ENCODE data around the gene CLCNKB. TPM values are rescaled to one million over a fixed set of nuclear protein-coding genes. Genes with fewer than 3 reads are reported as not detected.

Gene CLCNKB
- total RNA-seq, 2 experiments from 2014 or later, result not detected

- POLR2A ChIA-PET, result no interaction called here
- DNase-seq, result peak; percentile 76
- H3K27me3 Mint-ChIP-seq, result no peaks in the 10 kb centered on the region
- CTCF ChIA-PET, result interaction anchor here (0.5 to 8.3 kb wide), 36 partner anchors 9 to 291 kb away, joined by 3 to 381 read pairs (median 4); partner anchors contain the start of genes EPHA2 and FAM131C
- peaks cover 6% of the 10 kb centered on the region for H3K4me1 Mint-ChIP-seq (ENCODE audit: low read depth)
- no peak overlapping the region for H3K27ac Mint-ChIP-seq
- H3K9me3 Mint-ChIP-seq, result no peaks in the 10 kb centered on the region
- intact Hi-C loops (cut with micrococcal nuclease), result loop anchor here (1.0 kb wide), 1 partner anchor 105 kb away; no protein-coding TSS in a partner anchor
- no peak overlapping the region for H3K4me3 Mint-ChIP-seq
- H3K36me3 Mint-ChIP-seq, result no peaks in the 10 kb centered on the region
Measured at GRCh38 chr1:16082283-16083038, 38.9 kb downstream of the CLCNKB start.

- Mint-ChIP-seq H3K4me1 (ENCODE audit: low read depth) (peaks cover 6% of the 10 kb centered on the region), H3K4me3 (no peak overlapping the region), H3K9me3 (no peaks in the 10 kb centered on the region), H3K27ac (no peak overlapping the region), H3K36me3 (no peaks in the 10 kb centered on the region), H3K27me3 (no peaks in the 10 kb centered on the region)
- no peak for DNase-seq
- POLR2A ChIA-PET, result no interaction called here
- intact Hi-C loops (cut with micrococcal nuclease), result no loop called here
- CTCF ChIA-PET, result interaction anchor here (0.5 to 8.3 kb wide), 14 partner anchors 10 to 376 kb away, joined by 3 to 381 read pairs (median 6); partner anchors contain the start of gene FAM131C
Measured at GRCh38 chr1:16083486-16083885, 39.9 kb downstream of the CLCNKB start.

- intact Hi-C loops (cut with micrococcal nuclease), result no loop called here
- H3K27ac Mint-ChIP-seq, result no peak overlapping the region
- POLR2A ChIA-PET, result no interaction called here
Measured at GRCh38 chr1:16085522-16085921, 41.9 kb downstream of the CLCNKB start.

GRCh38 chr1:16087733-16088132 lies 44.2 kb downstream of the CLCNKB start:
- H3K27ac Mint-ChIP-seq, result no peak overlapping the region
- ChIA-PET POLR2A (no interaction called here), CTCF (no interaction called here)
- H3K4me1 Mint-ChIP-seq (ENCODE audit: low read depth), result no peaks in the 10 kb centered on the region
- no peaks in the 10 kb centered on the region for H3K27me3 Mint-ChIP-seq
- H3K36me3 Mint-ChIP-seq, result no peaks in the 10 kb centered on the region
- DNase-seq, result no peak
- no peak overlapping the region for H3K4me3 Mint-ChIP-seq
- H3K9me3 Mint-ChIP-seq, result no peaks in the 10 kb centered on the region
- intact Hi-C loops (cut with micrococcal nuclease), result no loop called here

More at GRCh38 chr1:16085522-16085921, 41.9 kb downstream of the CLCNKB start:
- H3K4me1 Mint-ChIP-seq (ENCODE audit: low read depth), result no peaks in the 10 kb centered on the region
- H3K36me3 Mint-ChIP-seq, result no peaks in the 10 kb centered on the region
- no peak overlapping the region for H3K4me3 Mint-ChIP-seq
- no peak for DNase-seq
- H3K27me3 Mint-ChIP-seq, result no peaks in the 10 kb centered on the region
- CTCF ChIA-PET, result interaction anchor here (0.6 kb wide), 1 partner anchor 11 kb away, joined by 4 read pairs; no protein-coding TSS in a partner anchor
- H3K9me3 Mint-ChIP-seq, result no peaks in the 10 kb centered on the region

GRCh38 chr1:16088351-16088911 lies 44.8 kb downstream of the CLCNKB start:
- ChIA-PET POLR2A (no interaction called here), CTCF (no interaction called here)
- Mint-ChIP-seq H3K9me3 (no peaks in the 10 kb centered on the region), H3K36me3 (no peaks in the 10 kb centered on the region), H3K4me3 (no peak overlapping the region), H3K4me1 (ENCODE audit: low read depth) (no peaks in the 10 kb centered on the region), H3K27ac (no peak overlapping the region), H3K27me3 (no peaks in the 10 kb centered on the region)
- intact Hi-C loops (cut with micrococcal nuclease), result no loop called here
- no peak for DNase-seq

- H3K4me3 Mint-ChIP-seq, result no peak overlapping the region
- no peaks in the 10 kb centered on the region for H3K27me3 Mint-ChIP-seq
- H3K9me3 Mint-ChIP-seq, result no peaks in the 10 kb centered on the region
- H3K27ac Mint-ChIP-seq, result no peak overlapping the region
- no peaks in the 10 kb centered on the region for H3K4me1 Mint-ChIP-seq (ENCODE audit: low read depth)
- CTCF ChIA-PET, result no interaction called here
- DNase-seq, result no peak
- no peaks in the 10 kb centered on the region for H3K36me3 Mint-ChIP-seq
- intact Hi-C loops (cut with micrococcal nuclease), result no loop called here
- POLR2A ChIA-PET, result no interaction called here
Measured at GRCh38 chr1:16088996-16089395, 45.4 kb downstream of the CLCNKB start.

- ChIA-PET CTCF (no interaction called here), POLR2A (no interaction called here)
- no peak overlapping the region for H3K27ac Mint-ChIP-seq
- H3K9me3 Mint-ChIP-seq, result no peaks in the 10 kb centered on the region
- no peaks in the 10 kb centered on the region for H3K27me3 Mint-ChIP-seq
- no peaks in the 10 kb centered on the region for H3K36me3 Mint-ChIP-seq
- DNase-seq, result no peak
- no peak overlapping the region for H3K4me3 Mint-ChIP-seq
- no peaks in the 10 kb centered on the region for H3K4me1 Mint-ChIP-seq (ENCODE audit: low read depth)
- intact Hi-C loops (cut with micrococcal nuclease), result no loop called here
Measured at GRCh38 chr1:16090076-16090826, 46.7 kb downstream of the CLCNKB start.

GRCh38 chr1:16091296-16091695 lies 47.7 kb downstream of the CLCNKB start:
- intact Hi-C loops (cut with micrococcal nuclease), result no loop called here
- H3K4me3 Mint-ChIP-seq, result no peak overlapping the region
- CTCF ChIA-PET, result interaction anchor here (1.2 kb wide), 1 partner anchor 9 kb away, joined by 5 read pairs; no protein-coding TSS in a partner anchor
- DNase-seq, result no peak
- no peak overlapping the region for H3K27ac Mint-ChIP-seq
- H3K27me3 Mint-ChIP-seq, result peaks cover under 1% of the 10 kb centered on the region
- no peaks in the 10 kb centered on the region for H3K9me3 Mint-ChIP-seq
- POLR2A ChIA-PET, result no interaction called here
- no peaks in the 10 kb centered on the region for H3K4me1 Mint-ChIP-seq (ENCODE audit: low read depth)
- H3K36me3 Mint-ChIP-seq, result no peaks in the 10 kb centered on the region

GRCh38 chr1:16092097-16092922 lies 48.7 kb downstream of the CLCNKB start:
- Mint-ChIP-seq H3K9me3 (no peaks in the 10 kb centered on the region), H3K4me1 (ENCODE audit: low read depth) (no peaks in the 10 kb centered on the region), H3K27me3 (peaks cover 7% of the 10 kb centered on the region), H3K27ac (no peak overlapping the region), H3K4me3 (no peak overlapping the region), H3K36me3 (no peaks in the 10 kb centered on the region)
- intact Hi-C loops (cut with micrococcal nuclease), result no loop called here
- no peak for DNase-seq
- ChIA-PET CTCF (interaction anchor here (1.2 to 1.4 kb wide), 2 partner anchors 8 to 10 kb away, joined by 4 to 5 read pairs; no protein-coding TSS in a partner anchor), POLR2A (no interaction called here)

- peaks cover 7% of the 10 kb centered on the region for H3K27me3 Mint-ChIP-seq
- no peak overlapping the region for H3K4me3 Mint-ChIP-seq
- DNase-seq, result no peak
- ChIA-PET POLR2A (no interaction called here), CTCF (interaction anchor here (1.1 to 1.4 kb wide), 3 partner anchors 9 to 14 kb away, joined by 3 to 4 read pairs (median 4); no protein-coding TSS in a partner anchor)
- H3K9me3 Mint-ChIP-seq, result no peaks in the 10 kb centered on the region
- intact Hi-C loops (cut with micrococcal nuclease), result no loop called here
- H3K4me1 Mint-ChIP-seq (ENCODE audit: low read depth), result no peaks in the 10 kb centered on the region
- H3K36me3 Mint-ChIP-seq, result no peaks in the 10 kb centered on the region
- no peak overlapping the region for H3K27ac Mint-ChIP-seq
Measured at GRCh38 chr1:16092923-16093511, 49.4 kb downstream of the CLCNKB start.

GRCh38 chr1:16093611-16094010 lies 50.0 kb downstream of the CLCNKB start:
- CTCF ChIA-PET, result interaction anchor here (1.1 to 1.4 kb wide), 3 partner anchors 10 to 15 kb away, joined by 3 to 4 read pairs (median 4); no protein-coding TSS in a partner anchor
- DNase-seq, result no peak
- intact Hi-C loops (cut with micrococcal nuclease), result no loop called here
- peaks cover 7% of the 10 kb centered on the region for H3K27me3 Mint-ChIP-seq
- no peaks in the 10 kb centered on the region for H3K36me3 Mint-ChIP-seq
- POLR2A ChIA-PET, result no interaction called here
- H3K4me1 Mint-ChIP-seq (ENCODE audit: low read depth), result no peaks in the 10 kb centered on the region
- no peak overlapping the region for H3K27ac Mint-ChIP-seq
- no peak overlapping the region for H3K4me3 Mint-ChIP-seq
- H3K9me3 Mint-ChIP-seq, result no peaks in the 10 kb centered on the region

Measured in activated CD4-positive, alpha-beta memory T cell treated with anti-CD3 and anti-CD28 coated beads for 36 hours (primary cell).